Measurements from ENCODE around the gene FBXL13. TPM values are rescaled to one million over a fixed set of nuclear protein-coding genes. Genes with fewer than 3 reads are reported as not detected.

Gene FBXL13
- total and polyA plus RNA-seq, 2 experiments from 2014 or later: 1.2 to 2.5 TPM

DNA sequence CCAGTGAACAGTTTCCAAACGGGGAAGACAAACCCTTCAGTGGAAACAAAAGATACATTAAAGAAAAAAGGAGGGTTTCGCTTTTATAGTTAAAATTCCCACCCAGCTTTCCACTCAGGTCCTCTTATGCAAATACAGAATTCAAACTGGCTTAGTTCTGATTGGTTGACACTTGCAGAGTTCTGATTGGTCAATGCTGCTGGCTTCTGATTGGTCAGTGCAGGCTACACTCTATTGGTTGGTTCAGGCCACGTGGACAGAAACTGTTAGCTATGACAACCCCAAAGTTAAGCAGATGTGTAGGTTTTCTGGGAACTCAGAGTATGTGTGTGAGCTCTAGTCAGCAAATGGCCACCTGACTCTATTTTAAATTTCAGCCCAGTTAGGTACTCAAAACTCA, 80.0 kb downstream of the FBXL13 start:
- Histone ChIP-seq H3F3A (replicated peaks; ENCODE audit: low read depth) (no peaks in the 10 kb centered on the region), H3K27me3 (ENCODE audit: insufficient read depth) (no peaks in the 10 kb centered on the region), H3K27ac (ENCODE audit: low read depth) (no peak overlapping the region), H3K4me3 (no peak overlapping the region), H3K79me2 (replicated peaks; ENCODE audit: insufficient read depth) (no peaks in the 10 kb centered on the region), H2AFZ (no peak overlapping the region), H3K36me3 (ENCODE audit: insufficient read depth) (no peaks in the 10 kb centered on the region), H3K9me2 (ENCODE audit: insufficient read depth) (0 out of 2 replicates have a peak, but pooled peaks cover 7% of the 10 kb centered on the region), H4K20me1 (replicated peaks; ENCODE audit: insufficient read depth) (no peaks in the 10 kb centered on the region), H3K4me2 (no peak overlapping the region), H3K4me1 (ENCODE audit: insufficient read depth) (no peaks in the 10 kb centered on the region)
- H3K4me1 Mint-ChIP-seq: no peaks in the 10 kb centered on the region
- no peak overlapping the region for H3K27ac Mint-ChIP-seq
- H3K27me3 Mint-ChIP-seq (ENCODE audit: insufficient read depth, low read depth, poor library complexity): peaks cover 3% of the 10 kb centered on the region
- no peak for DNase-seq (ENCODE audit: low spot score)
- H3K36me3 Mint-ChIP-seq (ENCODE audit: low read depth): no peaks in the 10 kb centered on the region
- no peak for TF ChIP-seq EZH2 (IDR thresholded peaks at IDR 0.05; ENCODE audit: low read depth, unreplicated experiment)
- no peak for TF ChIP-seq ZNF462 (CRISPR knock-in tag; IDR thresholded peaks at IDR 0.05)
- no peak for TF ChIP-seq STAT1 (IDR thresholded peaks at IDR 0.05; ENCODE audit: unreplicated experiment)
- TF ChIP-seq ETS1 (IDR thresholded peaks at IDR 0.05): no peak
- no peak for TF ChIP-seq ZNF114 (CRISPR knock-in tag; IDR thresholded peaks at IDR 0.05)
- TF ChIP-seq POLR2AphosphoS5 (IDR thresholded peaks at IDR 0.05; ENCODE audit: low read depth): no peak
- TF ChIP-seq EZH2phosphoT487 (IDR thresholded peaks at IDR 0.05; ENCODE audit: unreplicated experiment): no peak
- no peak for TF ChIP-seq REST (IDR thresholded peaks at IDR 0.05; ENCODE audit: unreplicated experiment)
- TF ChIP-seq, protein P1, sequence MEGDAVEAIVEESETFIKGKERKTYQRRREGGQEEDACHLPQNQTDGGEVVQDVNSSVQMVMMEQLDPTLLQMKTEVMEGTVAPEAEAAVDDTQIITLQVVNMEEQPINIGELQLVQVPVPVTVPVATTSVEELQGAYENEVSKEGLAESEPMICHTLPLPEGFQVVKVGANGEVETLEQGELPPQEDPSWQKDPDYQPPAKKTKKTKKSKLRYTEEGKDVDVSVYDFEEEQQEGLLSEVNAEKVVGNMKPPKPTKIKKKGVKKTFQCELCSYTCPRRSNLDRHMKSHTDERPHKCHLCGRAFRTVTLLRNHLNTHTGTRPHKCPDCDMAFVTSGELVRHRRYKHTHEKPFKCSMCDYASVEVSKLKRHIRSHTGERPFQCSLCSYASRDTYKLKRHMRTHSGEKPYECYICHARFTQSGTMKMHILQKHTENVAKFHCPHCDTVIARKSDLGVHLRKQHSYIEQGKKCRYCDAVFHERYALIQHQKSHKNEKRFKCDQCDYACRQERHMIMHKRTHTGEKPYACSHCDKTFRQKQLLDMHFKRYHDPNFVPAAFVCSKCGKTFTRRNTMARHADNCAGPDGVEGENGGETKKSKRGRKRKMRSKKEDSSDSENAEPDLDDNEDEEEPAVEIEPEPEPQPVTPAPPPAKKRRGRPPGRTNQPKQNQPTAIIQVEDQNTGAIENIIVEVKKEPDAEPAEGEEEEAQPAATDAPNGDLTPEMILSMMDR (conservative IDR thresholded peaks at IDR 0.05; ENCODE audit: low read depth in 2 of 2): no peak
- no peak for TF ChIP-seq NANOG (IDR thresholded peaks at IDR 0.05; ENCODE audit: borderline replicate concordance)
- TF ChIP-seq JUNB (IDR thresholded peaks at IDR 0.05; ENCODE audit: unreplicated experiment): no peak
- no peak for TF ChIP-seq CREB1 (CRISPR knock-in tag; IDR thresholded peaks at IDR 0.05; ENCODE audit: low read depth)
- no peak for TF ChIP-seq ZNF331 (CRISPR knock-in tag; IDR thresholded peaks at IDR 0.05; ENCODE audit: low read depth)
- no peak for ATAC-seq
- no peak overlapping the region for H3K4me3 Mint-ChIP-seq
- H3K9me3 Mint-ChIP-seq: no peaks in the 10 kb centered on the region; the same call in 2 of the 3 replicates

All from GM23338 (cell line).